Gastroesophageal sphincter (tissue), 3 donors: ENCODE results near the gene IRF2BP2.

Experiments
- EP300 ChIP-seq: sonication (generic); formaldehyde crosslinking; IDR thresholded peaks from one replicate; pipeline ENCODE4 v1.6.1; 2017; ENCODE audit warnings: antibody characterized with exemption, mild to moderate bottlenecking
- POLR2A ChIP-seq, 2 donors: fragments of 450-650 bp; IDR thresholded peaks; one replicate each; pipeline ENCODE4 v1.6.1; 2017; ENCODE audit warnings: antibody characterized with exemption in 2 of 2, mild to moderate bottlenecking in 2 of 2, moderate library complexity in 1 of 2
- POLR2AphosphoS5 ChIP-seq: sonication (generic); formaldehyde crosslinking; IDR thresholded peaks from one replicate; pipeline ENCODE4 v1.6.1; 2017; ENCODE audit warnings: antibody characterized with exemption
- TF ChIP-seq, protein P1 (sequence below), 4 experiments: fragments of 200-600 bp in 2 of 4; fragments of 450-650 bp in 2 of 4; sonication (generic) in 1 of 4; IDR thresholded peaks; one replicate each; pipeline ENCODE4 v1.5.1; 2017 to 2019; ENCODE audit warnings: antibody characterized with exemption in 4 of 4, mild to moderate bottlenecking in 2 of 4, moderate library complexity in 2 of 4

DNA sequence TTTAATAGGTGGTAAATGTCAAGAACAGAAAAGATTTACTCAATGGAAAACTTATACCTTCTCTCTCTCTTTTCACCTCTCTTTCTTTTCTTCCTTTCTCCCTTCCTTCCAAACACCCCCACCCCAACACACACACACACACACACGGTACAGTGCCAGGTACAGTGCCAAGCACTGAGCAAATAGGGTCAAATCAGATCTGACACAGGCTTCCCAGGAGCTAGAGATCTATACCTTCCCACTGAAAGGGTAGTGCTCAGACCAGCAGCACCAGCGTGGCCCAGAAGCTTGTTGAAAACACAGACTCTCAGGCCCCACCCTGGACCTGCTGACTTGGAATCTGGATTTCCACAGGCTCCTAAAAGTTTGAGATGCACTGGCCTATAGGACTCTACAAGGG lies 31.9 kb downstream of the IRF2BP2 start:
- TF ChIP-seq, protein P1, sequence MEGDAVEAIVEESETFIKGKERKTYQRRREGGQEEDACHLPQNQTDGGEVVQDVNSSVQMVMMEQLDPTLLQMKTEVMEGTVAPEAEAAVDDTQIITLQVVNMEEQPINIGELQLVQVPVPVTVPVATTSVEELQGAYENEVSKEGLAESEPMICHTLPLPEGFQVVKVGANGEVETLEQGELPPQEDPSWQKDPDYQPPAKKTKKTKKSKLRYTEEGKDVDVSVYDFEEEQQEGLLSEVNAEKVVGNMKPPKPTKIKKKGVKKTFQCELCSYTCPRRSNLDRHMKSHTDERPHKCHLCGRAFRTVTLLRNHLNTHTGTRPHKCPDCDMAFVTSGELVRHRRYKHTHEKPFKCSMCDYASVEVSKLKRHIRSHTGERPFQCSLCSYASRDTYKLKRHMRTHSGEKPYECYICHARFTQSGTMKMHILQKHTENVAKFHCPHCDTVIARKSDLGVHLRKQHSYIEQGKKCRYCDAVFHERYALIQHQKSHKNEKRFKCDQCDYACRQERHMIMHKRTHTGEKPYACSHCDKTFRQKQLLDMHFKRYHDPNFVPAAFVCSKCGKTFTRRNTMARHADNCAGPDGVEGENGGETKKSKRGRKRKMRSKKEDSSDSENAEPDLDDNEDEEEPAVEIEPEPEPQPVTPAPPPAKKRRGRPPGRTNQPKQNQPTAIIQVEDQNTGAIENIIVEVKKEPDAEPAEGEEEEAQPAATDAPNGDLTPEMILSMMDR (IDR thresholded peaks at IDR 0.05), result no peak
- TF ChIP-seq POLR2AphosphoS5, result no peak
- TF ChIP-seq EP300, result no peak
- TF ChIP-seq POLR2A (IDR thresholded peaks at IDR 0.05), result no peak
